Measurements from ENCODE around the gene CD209. TPM values are rescaled to one million over a fixed set of nuclear protein-coding genes. Genes with fewer than 3 reads are reported as not detected.

The CD209 gene
- total RNA-seq, 1 donor from 2014 or later: not detected

GRCh38 chr19:7718668-7719067 lies 28.7 kb downstream of the CD209 start:
- peaks cover 4% of the 10 kb centered on the region for H3K27me3 Mint-ChIP-seq (ENCODE audit: unreplicated experiment)
- TF ChIP-seq, protein P1, sequence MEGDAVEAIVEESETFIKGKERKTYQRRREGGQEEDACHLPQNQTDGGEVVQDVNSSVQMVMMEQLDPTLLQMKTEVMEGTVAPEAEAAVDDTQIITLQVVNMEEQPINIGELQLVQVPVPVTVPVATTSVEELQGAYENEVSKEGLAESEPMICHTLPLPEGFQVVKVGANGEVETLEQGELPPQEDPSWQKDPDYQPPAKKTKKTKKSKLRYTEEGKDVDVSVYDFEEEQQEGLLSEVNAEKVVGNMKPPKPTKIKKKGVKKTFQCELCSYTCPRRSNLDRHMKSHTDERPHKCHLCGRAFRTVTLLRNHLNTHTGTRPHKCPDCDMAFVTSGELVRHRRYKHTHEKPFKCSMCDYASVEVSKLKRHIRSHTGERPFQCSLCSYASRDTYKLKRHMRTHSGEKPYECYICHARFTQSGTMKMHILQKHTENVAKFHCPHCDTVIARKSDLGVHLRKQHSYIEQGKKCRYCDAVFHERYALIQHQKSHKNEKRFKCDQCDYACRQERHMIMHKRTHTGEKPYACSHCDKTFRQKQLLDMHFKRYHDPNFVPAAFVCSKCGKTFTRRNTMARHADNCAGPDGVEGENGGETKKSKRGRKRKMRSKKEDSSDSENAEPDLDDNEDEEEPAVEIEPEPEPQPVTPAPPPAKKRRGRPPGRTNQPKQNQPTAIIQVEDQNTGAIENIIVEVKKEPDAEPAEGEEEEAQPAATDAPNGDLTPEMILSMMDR (IDR thresholded peaks at IDR 0.05): no peak
- H3K9me3 Mint-ChIP-seq (ENCODE audit: unreplicated experiment): peaks cover 5% of the 10 kb centered on the region
- H3K4me1 Mint-ChIP-seq (ENCODE audit: unreplicated experiment): no peaks in the 10 kb centered on the region
- no peak overlapping the region for H3K4me3 Mint-ChIP-seq (ENCODE audit: unreplicated experiment)
- H3K27ac Mint-ChIP-seq (ENCODE audit: unreplicated experiment): no peak overlapping the region
- no peaks in the 10 kb centered on the region for H3K36me3 Mint-ChIP-seq (ENCODE audit: unreplicated experiment)
- no peak for DNase-seq (ENCODE audit: extremely low spot score, unreplicated experiment)

DNA sequence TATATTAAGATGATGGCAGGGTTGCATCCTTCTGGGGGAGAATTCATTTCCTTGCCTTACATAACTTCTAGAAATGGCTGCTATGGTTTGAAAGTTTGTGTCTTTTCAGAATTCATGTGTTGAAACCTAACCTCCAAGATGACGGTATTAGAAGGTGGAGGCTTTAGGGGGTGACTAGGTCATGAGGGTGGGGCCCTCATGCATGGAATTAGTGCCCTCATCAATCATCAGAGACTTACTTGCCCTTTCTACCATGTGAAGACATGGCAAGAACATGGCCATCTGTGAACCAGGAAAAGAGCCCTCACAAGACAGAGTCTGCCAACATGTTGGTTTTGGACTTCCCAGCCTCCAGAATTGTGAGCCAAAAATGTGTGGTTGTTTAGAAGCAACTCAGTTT lies 30.6 kb downstream of the CD209 start:
- no peak for DNase-seq (ENCODE audit: extremely low spot score, unreplicated experiment)
- Mint-ChIP-seq H3K4me1 (ENCODE audit: unreplicated experiment) (no peaks in the 10 kb centered on the region), H3K36me3 (ENCODE audit: unreplicated experiment) (no peaks in the 10 kb centered on the region), H3K27ac (ENCODE audit: unreplicated experiment) (no peak overlapping the region), H3K4me3 (ENCODE audit: unreplicated experiment) (no peak overlapping the region), H3K9me3 (ENCODE audit: unreplicated experiment) (peaks cover 5% of the 10 kb centered on the region), H3K27me3 (ENCODE audit: unreplicated experiment) (no peaks in the 10 kb centered on the region)
- TF ChIP-seq, protein P1 (IDR thresholded peaks at IDR 0.05): no peak

DNA sequence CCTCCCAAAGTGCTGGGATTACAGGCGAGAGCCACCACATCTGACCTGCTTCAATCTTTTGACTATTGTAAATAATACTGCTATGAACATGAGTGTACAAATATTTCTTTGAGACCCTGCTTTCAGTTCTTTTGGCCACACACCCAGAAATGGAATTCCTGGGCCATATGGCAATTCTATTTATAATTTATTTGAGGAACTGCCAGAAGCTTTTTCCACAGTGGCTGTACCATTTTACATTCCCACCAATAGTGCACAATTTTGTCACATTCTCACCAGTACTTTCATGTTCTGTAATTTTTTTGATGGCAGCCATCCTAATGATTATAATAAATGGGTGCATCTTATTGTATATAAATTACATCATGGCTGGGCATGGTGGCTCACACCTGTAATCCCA lies 31.7 kb downstream of the CD209 start:
- Mint-ChIP-seq H3K36me3 (ENCODE audit: unreplicated experiment) (no peaks in the 10 kb centered on the region), H3K27me3 (ENCODE audit: unreplicated experiment) (no peaks in the 10 kb centered on the region), H3K4me1 (ENCODE audit: unreplicated experiment) (no peaks in the 10 kb centered on the region), H3K27ac (ENCODE audit: unreplicated experiment) (no peak overlapping the region), H3K9me3 (ENCODE audit: unreplicated experiment) (peaks cover 5% of the 10 kb centered on the region), H3K4me3 (ENCODE audit: unreplicated experiment) (no peak overlapping the region)
- DNase-seq (ENCODE audit: extremely low spot score, unreplicated experiment): no peak
- TF ChIP-seq, protein P1 (IDR thresholded peaks at IDR 0.05): no peak

DNA sequence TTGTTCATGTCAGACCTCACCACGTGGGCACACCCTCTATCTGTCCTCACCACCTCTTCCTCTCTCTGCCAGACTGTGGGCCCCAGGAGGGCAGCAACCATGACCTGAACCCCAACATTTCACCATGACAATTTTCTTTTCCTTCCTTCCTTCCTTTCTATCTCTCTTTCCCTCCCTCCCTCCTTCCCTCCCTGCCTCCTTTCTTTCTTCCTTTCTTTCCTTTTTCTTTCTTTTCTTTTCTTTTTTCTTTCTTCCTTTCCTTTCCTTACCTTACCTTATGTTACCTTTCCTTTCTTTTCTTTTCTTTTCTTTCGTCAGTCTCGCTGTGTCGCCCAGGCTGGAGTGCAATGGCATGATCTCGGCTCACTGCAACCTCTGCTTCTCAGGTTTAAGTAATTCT lies 36.7 kb downstream of the CD209 start:
- no peak for DNase-seq (ENCODE audit: extremely low spot score, unreplicated experiment)
- Mint-ChIP-seq H3K36me3 (ENCODE audit: unreplicated experiment) (no peaks in the 10 kb centered on the region), H3K27ac (ENCODE audit: unreplicated experiment) (no peak overlapping the region), H3K27me3 (ENCODE audit: unreplicated experiment) (peaks cover 7% of the 10 kb centered on the region), H3K4me3 (ENCODE audit: unreplicated experiment) (no peak overlapping the region), H3K4me1 (ENCODE audit: unreplicated experiment) (no peaks in the 10 kb centered on the region), H3K9me3 (ENCODE audit: unreplicated experiment) (no peaks in the 10 kb centered on the region)
- TF ChIP-seq, protein P1 (IDR thresholded peaks at IDR 0.05): no peak

GRCh38 chr19:7709932-7710460 lies 37.3 kb downstream of the CD209 start:
- Mint-ChIP-seq H3K4me1 (ENCODE audit: unreplicated experiment) (no peaks in the 10 kb centered on the region), H3K4me3 (ENCODE audit: unreplicated experiment) (no peak overlapping the region), H3K27ac (ENCODE audit: unreplicated experiment) (no peak overlapping the region), H3K9me3 (ENCODE audit: unreplicated experiment) (no peaks in the 10 kb centered on the region), H3K27me3 (ENCODE audit: unreplicated experiment) (peaks cover 7% of the 10 kb centered on the region), H3K36me3 (ENCODE audit: unreplicated experiment) (no peaks in the 10 kb centered on the region)
- TF ChIP-seq, protein P1 (IDR thresholded peaks at IDR 0.05): no peak
- DNase-seq (ENCODE audit: extremely low spot score, unreplicated experiment): no peak

All from osteocyte (in vitro differentiated cells).